Smooth muscle cell (in vitro differentiated cells): ENCODE measurements around the gene AHSG. TPM values are rescaled to one million over a fixed set of nuclear protein-coding genes. Genes with fewer than 3 reads are reported as not detected.

Experiments
- DNase-seq: peaks from one replicate; lab custom pipeline; 2025; ENCODE audit not compliant: unreplicated experiment; lab: John Stamatoyannopoulos, UW
- H2AFZ ChIP-seq: fragments of 200-600 bp; sonication (generic); 2 replicates; pipeline ENCODE4 v1.6.0; 2016; ENCODE audit warnings: antibody characterized with exemption, low read depth, mild to moderate bottlenecking
- H3F3A ChIP-seq: fragments of 200-600 bp; sonication (generic); 2 replicates; pipeline ENCODE4 v1.6.0; 2017; ENCODE audit warnings: antibody characterized with exemption, low read depth
- H3K27ac ChIP-seq: fragments of 200-600 bp; sonication (generic); 2 replicates; pipeline ENCODE4 v1.5.1; 2016; ENCODE audit warnings: low read depth, mild to moderate bottlenecking
- H3K27me3 ChIP-seq: fragments of 200-600 bp; sonication (generic); 2 replicates; pipeline ENCODE4 v1.6.1; 2016; ENCODE audit warnings: low read depth, mild to moderate bottlenecking
- H3K36me3 ChIP-seq: fragments of 200-600 bp; sonication (generic); 2 replicates; pipeline ENCODE4 v1.5.1; 2016; ENCODE audit warnings: low read depth
- H3K4me1 ChIP-seq: fragments of 200-600 bp; sonication (generic); 2 replicates; pipeline ENCODE4 v1.5.1; 2016; ENCODE audit warnings: low read depth
- H3K4me2 ChIP-seq: fragments of 200-600 bp; sonication (generic); 2 replicates; pipeline ENCODE4 v1.6.0; 2016; ENCODE audit warnings: mild to moderate bottlenecking
- H3K4me3 ChIP-seq: fragments of 200-600 bp; sonication (generic); 2 replicates; pipeline ENCODE4 v1.5.1; 2016; ENCODE audit warnings: mild to moderate bottlenecking
- H3K79me2 ChIP-seq: fragments of 200-600 bp; sonication (generic); 2 replicates; pipeline ENCODE4 v1.6.0; 2016; ENCODE audit warnings: low read depth, mild to moderate bottlenecking
- H3K9ac ChIP-seq: fragments of 200-600 bp; sonication (generic); 2 replicates; pipeline ENCODE4 v1.6.0; 2016; ENCODE audit warnings: low read depth
- H3K9me3 ChIP-seq: fragments of 200-600 bp; sonication (generic); replicated peaks from 2 replicates; pipeline ENCODE4 v1.5.1; 2016; ENCODE audit warnings: low read depth
- H4K20me1 ChIP-seq: fragments of 200-600 bp; sonication (generic); 2 replicates; pipeline ENCODE4 v1.6.0; 2016; ENCODE audit warnings: low read depth
- WGBS: methylation state at CpG from one replicate; pipeline ENCODE4 v1.1.7; 2016; ENCODE audit warnings: low lambda C conversion rate; 5-methylcytosine and 5-hydroxymethylcytosine counted together
- polyA plus RNA-seq: library from polyadenylated mRNA; unstranded; fragments of >200 nt; fragmentation: Nextera tagmentation; extraction: Ambion mirVana; gene quantifications from 2 replicates; pipeline ENCODE4 v1.2.1, GENCODE V29; 2016
- total RNA-seq: library from RNA; depleted of rRNA; stranded (reverse); fragments of >200 nt; gene quantifications from 2 replicates; pipeline ENCODE4 v1.2.3, GENCODE V29; 2014
- TF ChIP-seq, protein P1 (sequence below): fragments of 200-600 bp; sonication (generic); IDR thresholded peaks from 2 replicates; pipeline ENCODE4 v1.5.1; 2017; ENCODE audit warnings: borderline replicate concordance, mild to moderate bottlenecking, antibody characterized with exemption; ENCODE audit not compliant: insufficient read depth, poor library complexity, severe bottlenecking

The AHSG gene
- total and polyA plus RNA-seq, 2 experiments from 2014 or later: 0.16 to 0.18 TPM

GRCh38 chr3:186643493-186643892, 30.6 kb downstream of the AHSG start:
- TF ChIP-seq, protein P1, sequence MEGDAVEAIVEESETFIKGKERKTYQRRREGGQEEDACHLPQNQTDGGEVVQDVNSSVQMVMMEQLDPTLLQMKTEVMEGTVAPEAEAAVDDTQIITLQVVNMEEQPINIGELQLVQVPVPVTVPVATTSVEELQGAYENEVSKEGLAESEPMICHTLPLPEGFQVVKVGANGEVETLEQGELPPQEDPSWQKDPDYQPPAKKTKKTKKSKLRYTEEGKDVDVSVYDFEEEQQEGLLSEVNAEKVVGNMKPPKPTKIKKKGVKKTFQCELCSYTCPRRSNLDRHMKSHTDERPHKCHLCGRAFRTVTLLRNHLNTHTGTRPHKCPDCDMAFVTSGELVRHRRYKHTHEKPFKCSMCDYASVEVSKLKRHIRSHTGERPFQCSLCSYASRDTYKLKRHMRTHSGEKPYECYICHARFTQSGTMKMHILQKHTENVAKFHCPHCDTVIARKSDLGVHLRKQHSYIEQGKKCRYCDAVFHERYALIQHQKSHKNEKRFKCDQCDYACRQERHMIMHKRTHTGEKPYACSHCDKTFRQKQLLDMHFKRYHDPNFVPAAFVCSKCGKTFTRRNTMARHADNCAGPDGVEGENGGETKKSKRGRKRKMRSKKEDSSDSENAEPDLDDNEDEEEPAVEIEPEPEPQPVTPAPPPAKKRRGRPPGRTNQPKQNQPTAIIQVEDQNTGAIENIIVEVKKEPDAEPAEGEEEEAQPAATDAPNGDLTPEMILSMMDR: no peak
- Histone ChIP-seq H3K4me1 (peaks cover 4% of the 10 kb centered on the region), H3K27me3 (peaks cover 3% of the 10 kb centered on the region), H4K20me1 (no peaks in the 10 kb centered on the region), H3K4me3 (no peak overlapping the region), H3K4me2 (no peak overlapping the region), H3K27ac (no peak overlapping the region), H3F3A (no peaks in the 10 kb centered on the region), H3K36me3 (no peaks in the 10 kb centered on the region), H3K79me2 (no peaks in the 10 kb centered on the region), H3K9ac (no peak overlapping the region), H2AFZ (no peak overlapping the region), H3K9me3 (no peaks in the 10 kb centered on the region)
- WGBS: 80% methylated on average over 1 of the region's 1 CpG
- DNase-seq: no peak

DNA sequence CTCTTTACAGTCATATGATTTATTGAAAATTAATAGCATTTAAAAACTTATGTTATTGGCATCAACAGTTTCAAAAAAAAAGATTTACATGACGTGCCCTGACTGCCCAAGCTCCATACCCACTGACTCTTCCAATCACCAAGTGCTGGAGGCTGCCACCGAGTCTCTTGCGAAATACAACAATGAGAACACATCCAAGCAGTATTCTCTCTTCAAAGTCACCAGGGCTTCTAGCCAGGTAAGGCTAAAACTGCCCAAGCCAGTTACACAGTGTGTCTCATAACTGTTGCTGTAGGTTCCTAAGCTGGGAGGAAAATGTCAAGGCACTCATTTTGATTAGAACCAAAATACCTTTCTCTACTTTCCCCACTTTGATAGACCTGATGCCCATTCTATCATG, 31.8 kb downstream of the AHSG start:
- Histone ChIP-seq H3K36me3 (no peaks in the 10 kb centered on the region), H3K4me2 (no peak overlapping the region), H3K9me3 (no peaks in the 10 kb centered on the region), H3K27ac (no peak overlapping the region), H3F3A (no peaks in the 10 kb centered on the region), H3K9ac (no peak overlapping the region), H2AFZ (no peak overlapping the region), H4K20me1 (no peaks in the 10 kb centered on the region), H3K4me1 (peaks cover 4% of the 10 kb centered on the region), H3K4me3 (no peak overlapping the region), H3K79me2 (no peaks in the 10 kb centered on the region), H3K27me3 (peaks cover 3% of the 10 kb centered on the region)
- DNase-seq: no peak
- TF ChIP-seq, protein P1: no peak
- 89% methylated on average over 3 of the region's 3 CpGs for WGBS

DNA sequence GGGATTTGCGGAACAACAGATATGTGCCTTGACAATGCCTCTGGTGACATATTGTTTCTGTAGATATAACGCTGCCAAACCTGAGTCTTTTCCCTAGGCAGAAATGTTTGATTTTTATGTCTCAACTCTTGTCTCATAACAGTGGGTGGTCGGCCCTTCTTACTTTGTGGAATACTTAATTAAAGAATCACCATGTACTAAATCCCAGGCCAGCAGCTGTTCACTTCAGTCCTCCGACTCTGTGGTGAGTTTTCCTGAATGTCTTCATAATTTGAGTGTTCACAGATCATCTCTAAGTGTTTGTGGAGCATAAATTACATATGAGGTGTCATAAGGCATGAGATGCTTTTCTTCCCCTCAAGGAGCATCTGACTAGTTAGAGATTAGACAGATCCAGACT, 33.2 kb downstream of the AHSG start:
- Histone ChIP-seq H3K4me2 (no peak overlapping the region), H3K27me3 (peaks cover 3% of the 10 kb centered on the region), H3K4me1 (no peaks in the 10 kb centered on the region), H3K79me2 (no peaks in the 10 kb centered on the region), H3K36me3 (no peaks in the 10 kb centered on the region), H3K9ac (no peak overlapping the region), H3F3A (no peaks in the 10 kb centered on the region), H3K4me3 (no peak overlapping the region), H4K20me1 (no peaks in the 10 kb centered on the region), H3K9me3 (no peaks in the 10 kb centered on the region), H3K27ac (no peak overlapping the region), H2AFZ (no peak overlapping the region)
- TF ChIP-seq, protein P1: no peak
- DNase-seq: no peak
- 94% methylated on average over 4 of the region's 4 CpGs for WGBS

DNA sequence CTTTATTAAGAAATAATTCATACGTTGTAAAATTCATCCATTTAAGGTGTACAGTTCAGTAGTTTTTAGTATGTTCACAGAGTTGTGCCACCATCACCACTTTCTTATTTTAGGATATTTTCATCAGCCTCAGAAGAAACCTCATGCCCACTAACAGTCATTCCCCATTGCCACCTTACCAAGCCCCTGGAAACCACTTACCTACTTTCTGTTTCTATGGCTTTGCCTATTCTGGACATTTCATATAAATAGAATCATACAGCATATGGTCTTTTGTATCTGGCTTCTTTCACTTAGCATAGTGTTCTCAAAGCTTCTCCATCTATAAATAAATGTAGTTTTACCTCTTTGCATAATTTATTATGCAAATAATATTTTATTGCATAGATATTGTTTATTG, 34.0 kb downstream of the AHSG start:
- Histone ChIP-seq H3K27me3 (peaks cover 3% of the 10 kb centered on the region), H3K9ac (no peak overlapping the region), H3K36me3 (no peaks in the 10 kb centered on the region), H3F3A (no peaks in the 10 kb centered on the region), H3K9me3 (no peaks in the 10 kb centered on the region), H2AFZ (no peak overlapping the region), H3K4me3 (no peak overlapping the region), H3K79me2 (no peaks in the 10 kb centered on the region), H3K4me1 (no peaks in the 10 kb centered on the region), H4K20me1 (no peaks in the 10 kb centered on the region), H3K4me2 (no peak overlapping the region), H3K27ac (no peak overlapping the region)
- TF ChIP-seq, protein P1: no peak
- no peak for DNase-seq
- WGBS: 100% methylated on average over 1 of the region's 1 CpG
